GM18505 (cell line): ENCODE results near the gene DYNLT2.
"Not testable (repeated sequence)": the region's sequence is repeated elsewhere in the genome, so short reads cannot be mapped to it uniquely, and the experiment has no call there.

Source experiments
- ATAC-seq: cut with Tn5 transposase; IDR thresholded peaks from one replicate; pipeline ENCODE4 v1.9.1; 2021; ENCODE audit not compliant: unreplicated experiment
- POLR2A ChIP-seq: IDR thresholded peaks from 4 replicates; pipeline ENCODE4 v1.6.1; 2011; ENCODE audit warnings: borderline replicate concordance; ENCODE audit not compliant: insufficient read depth, insufficient read length; ENCODE audit errors: extremely low read depth

The DYNLT2 gene

GRCh38 chr6:169709293-169709692, 42.1 kb downstream of the DYNLT2 start:
- ATAC-seq = no peak
- no peak for TF ChIP-seq POLR2A

GRCh38 chr6:169707772-169708171, 43.6 kb downstream of the DYNLT2 start:
- no peak for TF ChIP-seq POLR2A
- no peak for ATAC-seq

- TF ChIP-seq POLR2A = peak; percentile 26
- ATAC-seq = peak; percentile 15
Observed at GRCh38 chr6:169702840-169703246, 48.5 kb downstream of the DYNLT2 start.

- peak; percentile 94 for ATAC-seq
- peak; percentile 79 for TF ChIP-seq POLR2A
Observed at GRCh38 chr6:169701954-169702839, 49.2 kb downstream of the DYNLT2 start, which contains the start of the genes C6orf120 and WDR27. Gene C6orf120 (plus strand): TSS chr6:169702126. CDS start chr6:169702460, 334 bp downstream. Gene WDR27 (minus strand): TSS chr6:169702029. CDS start chr6:169689005, 13,024 bp downstream.

GRCh38 chr6:169701311-169701953, 49.9 kb downstream of the DYNLT2 start:
- no peak for TF ChIP-seq POLR2A
- ATAC-seq = peak; percentile 13

- no peak for TF ChIP-seq POLR2A
Observed at GRCh38 chr6:169700296-169700695, 51.1 kb downstream of the DYNLT2 start.

GRCh38 chr6:169697115-169697514, 54.3 kb downstream of the DYNLT2 start:
- ATAC-seq = not testable (repeated sequence)

More at GRCh38 chr6:169700296-169700695, 51.1 kb downstream of the DYNLT2 start:
- no peak for ATAC-seq

GRCh38 chr6:169695131-169695530, 56.2 kb downstream of the DYNLT2 start:
- ATAC-seq = no peak

GRCh38 chr6:169692516-169692915, 58.9 kb downstream of the DYNLT2 start:
- ATAC-seq = no peak

More at GRCh38 chr6:169695131-169695530, 56.2 kb downstream of the DYNLT2 start:
- TF ChIP-seq POLR2A = no peak

GRCh38 chr6:169691260-169691659, 60.1 kb downstream of the DYNLT2 start:
- ATAC-seq = no peak

More at GRCh38 chr6:169692516-169692915, 58.9 kb downstream of the DYNLT2 start:
- TF ChIP-seq POLR2A = no peak

More at GRCh38 chr6:169691260-169691659, 60.1 kb downstream of the DYNLT2 start:
- TF ChIP-seq POLR2A = no peak
